Stomach (tissue), 9 donors: ENCODE results near the gene SUPT4H1. TPM values are rescaled to one million over a fixed set of nuclear protein-coding genes. Genes with fewer than 3 reads are reported as not detected.

Experiments
- DNase-seq, 2 donors: peaks; one replicate each; pipeline versions ENCODE4 v3.0.0 to v3.0.0-alpha.2; 2013 to 2019
- H3K27ac ChIP-seq, 5 donors: fragments of 200-600 bp in 4 of 5; sonication (generic) in 4 of 5; one replicate each; pipeline ENCODE4 v1.5.1; 2013 to 2019; ENCODE audit warnings: mild to moderate bottlenecking in 1 of 5, moderate library complexity in 1 of 5
- H3K27me3 ChIP-seq, 3 donors: fragments of 200-600 bp; sonication (generic); one replicate each; pipeline ENCODE4 v1.5.1; 2017 to 2019; ENCODE audit warnings: mixed run types in 1 of 3
- H3K36me3 ChIP-seq, 4 donors: fragments of 200-600 bp; sonication (generic); 1 replicate in 3 of 4; 2 replicates in 1 of 4; pipeline ENCODE4 v1.5.1; 2016 to 2019
- H3K4me1 ChIP-seq, 4 donors: fragments of 200-600 bp; sonication (generic); one replicate each; pipeline ENCODE4 v1.5.1; 2016 to 2019
- H3K4me3 ChIP-seq, 4 donors: fragments of 200-600 bp; sonication (generic) in 3 of 4; one replicate each; pipeline ENCODE4 v1.5.1; 2016 to 2019; ENCODE audit warnings: mild to moderate bottlenecking in 1 of 4
- H3K9me3 ChIP-seq, 4 donors: fragments of 200-600 bp; sonication (generic); one replicate each; pipeline ENCODE4 v1.5.1; 2016 to 2019
- EP300 ChIP-seq: sonication (generic); formaldehyde crosslinking; IDR thresholded peaks from one replicate; pipeline ENCODE4 v1.6.1; 2017; ENCODE audit warnings: antibody characterized with exemption
- POLR2A ChIP-seq, 4 donors: fragments of 450-650 bp; IDR thresholded peaks; one replicate each; pipeline ENCODE4 v1.6.1; 2016; ENCODE audit warnings: antibody characterized with exemption in 4 of 4, control low read depth in 2 of 4, mild to moderate bottlenecking in 1 of 4, moderate library complexity in 1 of 4
- POLR2AphosphoS5 ChIP-seq, 3 donors: sonication (generic); formaldehyde crosslinking; IDR thresholded peaks; one replicate each; pipeline ENCODE4 v1.6.1; 2016; ENCODE audit warnings: antibody characterized with exemption in 3 of 3
- WGBS, 5 donors: extraction: QIAGEN DNeasy Blood & Tissue Kit in 3 of 5; methylation state at CpG; one replicate each; pipeline versions ENCODE4 v1.1.5 to v1.1.7; 2013 to 2018; 5-methylcytosine and 5-hydroxymethylcytosine counted together
- intact Hi-C: fragments of 100-400 bp; cut with DNase I; formaldehyde crosslinking; loops from one replicate; pipeline ENCODE4 v1.15.1; 2023; ENCODE audit warnings: low total_unique reads
- polyA plus RNA-seq, 3 donors: library from polyadenylated mRNA; stranded (reverse); fragments of 200-250 nt; gene quantifications; one replicate each; pipeline ENCODE4 v1.2.3, GENCODE V29; 2013
- total RNA-seq, 5 donors: library from RNA; depleted of rRNA; stranded (reverse); fragments of >200 nt; gene quantifications; one replicate each; pipeline versions ENCODE4 v1.1.0 to v1.2.3, GENCODE V29; 2014 to 2016
- TF ChIP-seq, protein P1 (sequence below), 7 experiments: fragments of 450-650 bp in 4 of 7; fragments of 200-600 bp in 3 of 7; sonication (generic) in 3 of 7; IDR thresholded peaks; one replicate each; pipeline ENCODE4 v1.5.1; 2016 to 2019; ENCODE audit warnings: antibody characterized with exemption in 7 of 7, control low read depth in 2 of 7, mild to moderate bottlenecking in 1 of 7
- donor health status: healthy with polysubstance abuse.
- donor health status: Bipolar disorder and iron deficiency.
- donor health status: healthy.

Gene SUPT4H1
- total and polyA plus RNA-seq, 8 donors, result 6.7 to 80.9 (median 43.1) TPM

DNA sequence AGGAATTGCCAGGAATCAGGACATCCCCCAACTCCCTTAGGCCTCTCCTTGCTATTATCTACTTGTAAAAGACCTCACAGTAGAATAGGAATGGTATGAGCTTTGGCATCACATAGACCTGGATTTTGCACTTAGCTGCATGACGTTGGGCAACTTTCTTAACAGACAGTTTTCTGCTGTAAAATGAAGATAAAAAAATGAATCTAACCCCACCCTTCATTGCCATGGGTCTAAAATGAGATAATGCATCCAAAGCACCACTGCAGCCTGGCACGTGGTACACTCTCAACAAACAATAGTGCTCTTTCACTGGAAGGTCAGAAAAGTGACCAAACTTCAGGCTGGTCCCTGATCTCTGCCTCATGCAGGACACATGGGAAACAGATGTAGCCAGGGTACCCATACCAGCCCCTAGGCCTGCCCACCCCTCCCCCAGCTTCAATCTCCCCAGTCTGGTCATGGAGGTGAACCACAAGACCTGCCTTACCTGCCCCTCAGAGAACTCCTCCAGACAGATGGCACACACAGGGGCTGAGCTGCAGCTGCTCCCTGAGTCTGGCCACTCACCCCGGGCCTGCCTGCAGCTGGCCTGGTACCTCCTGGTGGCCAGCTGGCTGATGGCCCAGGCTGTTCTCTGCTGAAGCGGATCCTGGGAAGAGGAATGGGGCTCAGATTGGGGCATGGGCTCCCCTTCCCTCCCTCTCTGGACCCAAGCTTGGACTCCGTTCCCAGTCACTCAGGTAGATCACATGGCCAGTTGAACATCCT, 8.5 kb upstream of the SUPT4H1 start:
- 52 to 70% (median 65%) methylated on average over 5 of the region's 5 CpGs for WGBS, 5 donors

GRCh38 chr17:58358408-58359172, 6.6 kb upstream of the SUPT4H1 start:
- no peak overlapping the region for H3K4me3 ChIP-seq
- no peak overlapping the region for H3K27ac ChIP-seq
- peaks cover 0 to 33% (median 26%) of the 10 kb centered on the region in 4 donors for H3K36me3 ChIP-seq
- intact Hi-C loops, result no loop called here
- H3K4me1 ChIP-seq, result peaks cover 0 to 2% (median 1%) of the 10 kb centered on the region in 4 donors
- no peak for DNase-seq
- no peaks in the 10 kb centered on the region for H3K27me3 ChIP-seq
- 90 to 93% (median 91%) methylated on average over 8 to 16 of the region's 16 CpGs for WGBS, 5 donors
- no peak for TF ChIP-seq POLR2AphosphoS5 (IDR thresholded peaks at IDR 0.05)
- no peak for TF ChIP-seq POLR2A (IDR thresholded peaks at IDR 0.05)
- TF ChIP-seq, protein P1, sequence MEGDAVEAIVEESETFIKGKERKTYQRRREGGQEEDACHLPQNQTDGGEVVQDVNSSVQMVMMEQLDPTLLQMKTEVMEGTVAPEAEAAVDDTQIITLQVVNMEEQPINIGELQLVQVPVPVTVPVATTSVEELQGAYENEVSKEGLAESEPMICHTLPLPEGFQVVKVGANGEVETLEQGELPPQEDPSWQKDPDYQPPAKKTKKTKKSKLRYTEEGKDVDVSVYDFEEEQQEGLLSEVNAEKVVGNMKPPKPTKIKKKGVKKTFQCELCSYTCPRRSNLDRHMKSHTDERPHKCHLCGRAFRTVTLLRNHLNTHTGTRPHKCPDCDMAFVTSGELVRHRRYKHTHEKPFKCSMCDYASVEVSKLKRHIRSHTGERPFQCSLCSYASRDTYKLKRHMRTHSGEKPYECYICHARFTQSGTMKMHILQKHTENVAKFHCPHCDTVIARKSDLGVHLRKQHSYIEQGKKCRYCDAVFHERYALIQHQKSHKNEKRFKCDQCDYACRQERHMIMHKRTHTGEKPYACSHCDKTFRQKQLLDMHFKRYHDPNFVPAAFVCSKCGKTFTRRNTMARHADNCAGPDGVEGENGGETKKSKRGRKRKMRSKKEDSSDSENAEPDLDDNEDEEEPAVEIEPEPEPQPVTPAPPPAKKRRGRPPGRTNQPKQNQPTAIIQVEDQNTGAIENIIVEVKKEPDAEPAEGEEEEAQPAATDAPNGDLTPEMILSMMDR (IDR thresholded peaks at IDR 0.05), result no peak
- TF ChIP-seq EP300, result no peak
- no peaks in the 10 kb centered on the region for H3K9me3 ChIP-seq

More for the DNA sequence above, 8.5 kb upstream of the SUPT4H1 start:
- DNase-seq, result peak in 1 of 2 donors; percentile 44
- Histone ChIP-seq H3K27ac (no peak overlapping the region), H3K9me3 (no peaks in the 10 kb centered on the region), H3K4me1 (peaks cover 13 to 19% (median 16%) of the 10 kb centered on the region in 4 donors), H3K27me3 (no peaks in the 10 kb centered on the region), H3K36me3 (peaks cover 0 to 33% (median 26%) of the 10 kb centered on the region in 4 donors), H3K4me3 (no peak overlapping the region)
- TF ChIP-seq POLR2A (IDR thresholded peaks at IDR 0.05), result no peak
- TF ChIP-seq, protein P1 (IDR thresholded peaks at IDR 0.05), result no peak
- no peak for TF ChIP-seq EP300
- TF ChIP-seq POLR2AphosphoS5 (IDR thresholded peaks at IDR 0.05), result no peak
- intact Hi-C loops, result no loop called here

DNA sequence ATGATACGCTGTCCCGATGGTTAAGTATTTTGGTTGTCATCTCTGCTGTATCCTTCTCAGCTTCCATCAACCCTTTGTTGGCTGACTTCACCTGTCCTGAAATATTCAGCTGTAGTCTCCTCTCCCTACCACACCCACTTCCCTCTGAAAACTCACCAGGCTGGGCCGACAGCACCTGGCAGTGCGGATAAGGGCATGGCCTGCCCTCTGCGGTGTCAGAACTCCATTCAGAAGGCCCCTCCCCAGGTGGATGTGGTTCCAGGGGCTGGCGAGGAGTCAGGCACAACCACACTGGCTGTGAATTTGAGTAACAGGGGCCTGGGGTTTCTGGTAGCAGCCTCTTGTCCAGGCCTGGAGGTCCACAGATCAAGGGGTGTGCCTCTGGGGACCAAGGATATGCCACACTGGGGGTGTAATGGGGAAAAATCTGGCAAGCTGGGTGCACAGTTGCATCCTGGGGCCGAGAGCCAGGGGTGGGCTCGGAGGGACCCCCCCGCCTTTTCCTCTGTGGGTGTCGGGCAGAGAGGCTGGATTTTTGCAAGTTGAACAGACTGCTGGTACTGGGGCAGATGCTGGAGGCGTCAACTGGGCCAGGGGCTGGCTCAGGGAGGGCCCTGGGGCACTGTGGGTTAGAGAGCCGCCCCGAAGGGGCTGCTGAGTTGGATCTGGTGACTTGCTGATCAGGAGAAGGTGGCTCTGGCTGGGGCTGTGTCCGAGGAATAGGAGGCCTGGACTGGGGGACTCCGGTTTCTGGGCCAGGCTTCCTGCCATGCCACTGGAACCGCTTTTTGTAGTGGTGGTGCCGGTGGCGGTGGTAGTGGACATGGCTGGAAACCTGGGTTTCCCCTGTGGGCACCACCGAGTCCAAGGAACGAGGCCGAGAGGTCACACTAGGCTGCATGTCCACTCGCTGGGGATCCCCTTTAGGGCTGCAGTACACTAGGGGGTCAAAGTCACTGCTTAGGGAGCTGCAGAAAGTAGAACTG, 5.6 kb upstream of the SUPT4H1 start:
- DNase-seq, result no peak
- TF ChIP-seq POLR2A (IDR thresholded peaks at IDR 0.05), result no peak
- TF ChIP-seq EP300, result no peak
- Histone ChIP-seq H3K4me1 (peaks cover 7 to 11% (median 10%) of the 10 kb centered on the region in 4 donors), H3K27me3 (no peaks in the 10 kb centered on the region), H3K27ac (no peak overlapping the region), H3K4me3 (no peak overlapping the region), H3K9me3 (no peaks in the 10 kb centered on the region), H3K36me3 (peaks cover 0 to 31% (median 25%) of the 10 kb centered on the region in 4 donors)
- 90 to 94% (median 92%) methylated on average over 18 to 22 of the region's 22 CpGs for WGBS, 5 donors
- intact Hi-C loops, result no loop called here

- DNase-seq, result no peak
- H3K9me3 ChIP-seq, result no peaks in the 10 kb centered on the region
- peaks cover 10 to 16% (median 15%) of the 10 kb centered on the region in 4 donors for H3K4me1 ChIP-seq
- no peak for TF ChIP-seq EP300
- TF ChIP-seq, protein P1 (IDR thresholded peaks at IDR 0.05), result no peak
- no peak for TF ChIP-seq POLR2A (IDR thresholded peaks at IDR 0.05)
- TF ChIP-seq POLR2AphosphoS5 (IDR thresholded peaks at IDR 0.05), result no peak
- no peak overlapping the region for H3K4me3 ChIP-seq
- no peak overlapping the region for H3K27ac ChIP-seq
- intact Hi-C loops, result no loop called here
- WGBS, 5 donors, result 87 to 100% (median 92%) methylated on average over 1 of the region's 1 CpG
- peaks cover 0 to 31% (median 25%) of the 10 kb centered on the region in 4 donors for H3K36me3 ChIP-seq
- H3K27me3 ChIP-seq, result no peaks in the 10 kb centered on the region
Observed at GRCh38 chr17:58356231-58356630, 4.2 kb upstream of the SUPT4H1 start.
